Fibroblast of lung (primary cell): ENCODE results near the gene FBL. TPM values are rescaled to one million over a fixed set of nuclear protein-coding genes. Genes with fewer than 3 reads are reported as not detected.
"Not testable (repeated sequence)": the region's sequence is repeated elsewhere in the genome, so short reads cannot be mapped to it uniquely, and the experiment has no call there.

Source experiments
- DNase-seq, 2 donors: peaks; one replicate each; pipeline versions ENCODE4 v3.0.0 to v3.0.0-alpha.2; 2010; ENCODE audit warnings: low read depth in 2 of 2
- H2AFZ ChIP-seq: 2 replicates; pipeline ENCODE4 v1.5.1; 2012; ENCODE audit warnings: low read length, control low read depth, inconsistent platforms
- H3K27ac ChIP-seq: 2 replicates; pipeline ENCODE4 v1.5.1; 2011; ENCODE audit warnings: low read length, control low read depth; ENCODE audit not compliant: insufficient read depth
- H3K27me3 ChIP-seq: 2 replicates; pipeline ENCODE4 v1.5.1; 2011; ENCODE audit warnings: mild to moderate bottlenecking, low read length; ENCODE audit not compliant: control insufficient read depth, insufficient read depth
- H3K36me3 ChIP-seq: 2 replicates; pipeline ENCODE4 v1.5.1; 2011; ENCODE audit warnings: low read length; ENCODE audit not compliant: control insufficient read depth, insufficient read depth
- H3K4me1 ChIP-seq: 2 replicates; pipeline ENCODE4 v1.5.1; 2011; ENCODE audit warnings: low read length; ENCODE audit not compliant: control insufficient read depth, insufficient read depth; ENCODE audit errors: extremely low read depth
- H3K4me2 ChIP-seq: 2 replicates; pipeline ENCODE4 v1.5.1; 2011; ENCODE audit warnings: low read length, control low read depth; ENCODE audit not compliant: insufficient read depth; ENCODE audit errors: extremely low read depth
- H3K4me3 ChIP-seq, 4 experiments: fragments of 200-600 bp in 1 of 4; sonication (generic) in 1 of 4; replicated peaks in 1 of 4; 2 replicates each; pipeline ENCODE4 v1.5.1; 2011 to 2016; ENCODE audit warnings: low read length in 4 of 4, low read depth in 3 of 4, mild to moderate bottlenecking in 3 of 4, control low read depth in 2 of 4, inconsistent platforms in 1 of 4, mixed read lengths in 1 of 4; ENCODE audit not compliant: insufficient read depth in 1 of 4; ENCODE audit errors: control extremely low read depth in 1 of 4
- H3K79me2 ChIP-seq: 2 replicates; pipeline ENCODE4 v1.5.1; 2012; ENCODE audit warnings: mild to moderate bottlenecking, low read length, inconsistent platforms; ENCODE audit not compliant: control insufficient read depth, insufficient read depth
- H3K9ac ChIP-seq: 2 replicates; pipeline ENCODE4 v1.5.1; 2011; ENCODE audit warnings: mild to moderate bottlenecking, low read length, control low read depth; ENCODE audit not compliant: insufficient read depth
- H3K9me3 ChIP-seq: 2 replicates; pipeline ENCODE4 v1.5.1; 2012; ENCODE audit warnings: low read depth, low read length; ENCODE audit not compliant: control insufficient read depth, insufficient read depth
- H4K20me1 ChIP-seq: 2 replicates; pipeline ENCODE4 v1.5.1; 2011; ENCODE audit warnings: low read length; ENCODE audit not compliant: control insufficient read depth, insufficient read depth; ENCODE audit errors: extremely low read depth
- EZH2 ChIP-seq: IDR thresholded peaks from 2 replicates; pipeline ENCODE4 v1.5.1; 2012; ENCODE audit warnings: low read length, control low read depth, mild to moderate bottlenecking; ENCODE audit errors: missing control alignments
- polyA plus RNA-seq, 2 donors: library from polyadenylated mRNA; depleted of rRNA in 1 of 2; stranded (reverse) in 1 of 2; unstranded in 1 of 2; fragments of >200 nt; gene quantifications; 2 replicates each; pipeline ENCODE4 v1.2.1, GENCODE V29; 2011 to 2012; ENCODE audit warnings: missing spikeins in 1 of 2
- total RNA-seq: library from RNA; depleted of rRNA; stranded (reverse); fragments of >200 nt; gene quantifications from 2 replicates; pipeline ENCODE4 v1.2.1, GENCODE V29; 2014
- TF ChIP-seq, protein P1 (sequence below), 2 donors: IDR thresholded peaks in 1 of 2; conservative IDR thresholded peaks in 1 of 2; 1 replicate in 1 of 2; 2 replicates in 1 of 2; pipeline ENCODE4 v1.5.1; 2011 to 2012; ENCODE audit warnings: low read length in 2 of 2, control low read depth in 1 of 2, inconsistent platforms in 1 of 2, low read depth in 1 of 2, mild to moderate bottlenecking in 1 of 2

FBL gene
- total and polyA plus RNA-seq, 2 donors (not counting 1 experiment from before 2014, with no cell fraction given), result 127 to 177 TPM

DNA sequence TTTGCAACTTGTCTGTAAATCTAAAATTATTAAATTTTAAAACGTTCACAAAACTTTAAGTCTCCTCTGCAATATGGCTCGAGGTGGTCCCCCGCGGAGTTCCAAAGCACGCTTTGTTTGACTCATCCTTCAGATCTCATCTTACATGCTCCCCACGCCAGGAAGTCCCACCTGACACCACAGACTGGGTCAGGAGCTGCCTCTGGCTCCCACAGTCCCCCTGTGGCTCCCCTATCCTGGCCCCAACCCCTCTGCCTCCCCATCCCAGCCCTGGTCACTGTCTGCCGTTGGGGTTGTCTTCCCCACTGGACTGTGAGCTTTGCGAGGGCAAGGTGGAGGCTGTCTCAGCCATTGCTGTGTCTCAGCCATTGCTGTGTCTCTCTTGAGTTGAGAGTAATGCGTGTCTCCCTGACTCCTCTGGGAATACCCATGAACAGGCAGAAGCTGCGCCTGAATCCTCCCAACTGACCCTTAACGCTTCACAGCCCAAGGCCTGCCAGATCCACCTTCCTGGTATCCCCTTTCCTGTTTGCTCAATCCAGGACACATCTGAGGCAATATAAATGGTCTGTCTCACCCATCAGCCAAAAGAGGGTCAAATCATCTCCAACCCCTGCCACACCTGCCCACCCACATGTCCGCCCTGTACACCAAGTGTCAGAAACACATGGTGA, 28.2 kb downstream of the FBL start:
- H3K36me3 ChIP-seq, result no peaks in the 10 kb centered on the region
- H3K79me2 ChIP-seq, result no peaks in the 10 kb centered on the region
- no peak overlapping the region for H3K4me2 ChIP-seq
- no peaks in the 10 kb centered on the region for H3K9me3 ChIP-seq
- no peak overlapping the region for H3K4me3 ChIP-seq
- no peak overlapping the region for H3K27ac ChIP-seq
- no peak for TF ChIP-seq EZH2
- TF ChIP-seq, protein P1, sequence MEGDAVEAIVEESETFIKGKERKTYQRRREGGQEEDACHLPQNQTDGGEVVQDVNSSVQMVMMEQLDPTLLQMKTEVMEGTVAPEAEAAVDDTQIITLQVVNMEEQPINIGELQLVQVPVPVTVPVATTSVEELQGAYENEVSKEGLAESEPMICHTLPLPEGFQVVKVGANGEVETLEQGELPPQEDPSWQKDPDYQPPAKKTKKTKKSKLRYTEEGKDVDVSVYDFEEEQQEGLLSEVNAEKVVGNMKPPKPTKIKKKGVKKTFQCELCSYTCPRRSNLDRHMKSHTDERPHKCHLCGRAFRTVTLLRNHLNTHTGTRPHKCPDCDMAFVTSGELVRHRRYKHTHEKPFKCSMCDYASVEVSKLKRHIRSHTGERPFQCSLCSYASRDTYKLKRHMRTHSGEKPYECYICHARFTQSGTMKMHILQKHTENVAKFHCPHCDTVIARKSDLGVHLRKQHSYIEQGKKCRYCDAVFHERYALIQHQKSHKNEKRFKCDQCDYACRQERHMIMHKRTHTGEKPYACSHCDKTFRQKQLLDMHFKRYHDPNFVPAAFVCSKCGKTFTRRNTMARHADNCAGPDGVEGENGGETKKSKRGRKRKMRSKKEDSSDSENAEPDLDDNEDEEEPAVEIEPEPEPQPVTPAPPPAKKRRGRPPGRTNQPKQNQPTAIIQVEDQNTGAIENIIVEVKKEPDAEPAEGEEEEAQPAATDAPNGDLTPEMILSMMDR (conservative IDR thresholded peaks at IDR 0.05 in 1 of 2, IDR thresholded peaks at IDR 0.05 in 1 of 2; ENCODE audit: low read depth in 1 of 2, low read length in 2 of 2), result no peak
- DNase-seq, result no peak
- H3K4me1 ChIP-seq, result no peaks in the 10 kb centered on the region
- no peak overlapping the region for H3K9ac ChIP-seq
- H2AFZ ChIP-seq, result no peak overlapping the region
- no peaks in the 10 kb centered on the region for H4K20me1 ChIP-seq
- no peaks in the 10 kb centered on the region for H3K27me3 ChIP-seq

DNA sequence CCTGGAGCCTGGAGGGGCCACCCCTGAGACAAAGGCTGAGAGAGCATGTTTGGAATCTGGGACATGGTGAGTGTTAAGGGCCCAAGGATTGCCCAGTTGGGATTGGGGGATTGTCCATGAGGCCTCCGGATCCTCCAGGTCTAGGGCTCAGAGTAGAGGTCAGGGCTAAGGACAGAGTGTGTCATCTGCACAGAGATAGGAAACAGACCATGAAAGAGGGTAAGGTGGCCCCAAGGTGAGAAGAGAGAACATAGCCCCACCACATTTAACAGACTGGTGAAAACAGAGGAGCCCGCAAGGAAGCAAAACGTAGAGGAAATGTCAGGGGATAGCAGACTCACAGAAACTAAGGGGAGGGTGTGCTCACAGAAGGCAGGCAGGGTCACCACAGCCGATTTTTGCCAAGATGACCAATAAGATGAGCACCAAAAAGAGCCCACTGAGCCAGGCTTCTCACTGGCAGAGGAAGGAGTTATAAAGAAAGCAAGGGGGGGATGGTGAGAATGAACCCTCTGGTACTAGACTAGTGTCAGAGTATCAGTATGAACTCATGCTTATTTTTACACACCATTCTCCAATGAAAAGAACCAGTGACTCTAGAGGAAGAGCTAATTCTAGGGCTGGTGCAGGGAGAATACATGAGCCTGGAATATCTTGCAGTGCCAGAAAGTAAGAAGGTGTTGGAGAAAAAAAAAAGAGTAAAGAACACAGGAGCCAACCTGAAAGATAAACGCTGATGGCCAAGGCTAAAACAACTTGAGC, 29.7 kb downstream of the FBL start:
- DNase-seq, result no peak
- Histone ChIP-seq H3K4me1 (no peaks in the 10 kb centered on the region), H3K9me3 (no peaks in the 10 kb centered on the region), H3K79me2 (no peaks in the 10 kb centered on the region), H3K27ac (no peak overlapping the region), H3K36me3 (no peaks in the 10 kb centered on the region), H3K9ac (no peak overlapping the region), H4K20me1 (no peaks in the 10 kb centered on the region), H3K4me2 (no peak overlapping the region), H2AFZ (no peak overlapping the region), H3K4me3 (no peak overlapping the region), H3K27me3 (no peaks in the 10 kb centered on the region)
- no peak for TF ChIP-seq EZH2
- TF ChIP-seq, protein P1 (conservative IDR thresholded peaks at IDR 0.05 in 1 of 2, IDR thresholded peaks at IDR 0.05 in 1 of 2; ENCODE audit: low read depth in 1 of 2, low read length in 2 of 2), result no peak

DNA sequence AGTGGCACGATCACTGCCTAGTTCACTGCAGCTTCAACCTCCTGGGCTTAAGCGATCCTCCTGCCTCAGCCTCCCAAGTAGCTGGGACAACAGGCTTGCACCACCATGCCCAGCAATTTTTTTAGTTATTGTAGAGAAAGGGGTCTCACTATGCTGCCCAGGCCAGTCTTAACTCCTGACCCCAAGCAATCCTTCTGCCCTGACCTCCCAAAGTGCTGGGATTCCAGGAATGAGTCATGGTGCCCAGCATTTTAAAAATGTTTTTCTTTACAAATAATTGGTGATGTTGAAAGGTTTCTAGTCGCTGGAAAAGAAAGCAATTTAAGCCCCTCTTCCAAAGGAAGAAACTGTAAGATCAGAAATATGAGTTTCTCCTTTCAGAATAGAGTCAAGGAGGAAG, 31.6 kb downstream of the FBL start:
- Histone ChIP-seq H3K27me3 (no peaks in the 10 kb centered on the region), H3K4me2 (no peak overlapping the region), H3K4me1 (no peaks in the 10 kb centered on the region), H3K9me3 (no peaks in the 10 kb centered on the region), H3K27ac (no peak overlapping the region), H3K4me3 (no peak overlapping the region), H4K20me1 (no peaks in the 10 kb centered on the region), H2AFZ (no peak overlapping the region), H3K36me3 (no peaks in the 10 kb centered on the region), H3K9ac (no peak overlapping the region), H3K79me2 (no peaks in the 10 kb centered on the region)
- TF ChIP-seq, protein P1 (conservative IDR thresholded peaks at IDR 0.05 in 1 of 2, IDR thresholded peaks at IDR 0.05 in 1 of 2; ENCODE audit: low read depth in 1 of 2, low read length in 2 of 2), result no peak
- TF ChIP-seq EZH2, result no peak
- no peak for DNase-seq

DNA sequence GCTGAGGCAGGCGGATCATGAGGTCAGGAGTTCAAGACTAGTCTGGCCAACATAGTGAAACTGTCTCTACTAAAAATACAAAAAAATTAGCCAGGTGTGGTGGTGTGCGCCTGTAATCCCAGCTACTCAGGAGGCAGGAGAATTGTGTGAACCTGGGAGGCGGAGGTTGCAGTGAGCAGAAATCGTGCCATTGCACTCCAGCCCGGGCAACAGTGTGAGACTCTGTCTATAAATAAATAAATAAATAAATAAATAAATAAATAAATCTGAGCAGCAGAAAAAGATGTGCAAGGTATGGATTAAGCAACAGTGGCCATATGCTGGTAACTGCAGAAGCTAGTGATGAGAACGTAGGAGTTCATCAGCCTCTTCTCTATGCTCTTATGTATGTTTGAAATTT, 32.1 kb downstream of the FBL start:
- H3K4me3 ChIP-seq, H3K4me2 ChIP-seq, H3K27me3 ChIP-seq: not testable (repeated sequence)

More for the DNA sequence above, 32.1 kb downstream of the FBL start:
- DNase-seq, H3K9ac ChIP-seq, H3K4me1 ChIP-seq, H2AFZ ChIP-seq, H3K9me3 ChIP-seq, H3K27ac ChIP-seq, H3K36me3 ChIP-seq, H3K79me2 ChIP-seq, H4K20me1 ChIP-seq: not testable (repeated sequence)
